ENCODE data around the gene VEZT.
"Not testable (repeated sequence)": the region's sequence is repeated elsewhere in the genome, so short reads cannot be mapped to it uniquely, and the experiment has no call there.

GRCh38 chr12:95324246-95324645 lies 106.6 kb downstream of the VEZT start:
- TF ChIP-seq CTCF, POLR2A (IDR thresholded peaks at IDR 0.05): not testable (repeated sequence)

All from thyroid gland (tissue), 4 donors.